ENCODE data around the gene PCBP1.

DNA sequence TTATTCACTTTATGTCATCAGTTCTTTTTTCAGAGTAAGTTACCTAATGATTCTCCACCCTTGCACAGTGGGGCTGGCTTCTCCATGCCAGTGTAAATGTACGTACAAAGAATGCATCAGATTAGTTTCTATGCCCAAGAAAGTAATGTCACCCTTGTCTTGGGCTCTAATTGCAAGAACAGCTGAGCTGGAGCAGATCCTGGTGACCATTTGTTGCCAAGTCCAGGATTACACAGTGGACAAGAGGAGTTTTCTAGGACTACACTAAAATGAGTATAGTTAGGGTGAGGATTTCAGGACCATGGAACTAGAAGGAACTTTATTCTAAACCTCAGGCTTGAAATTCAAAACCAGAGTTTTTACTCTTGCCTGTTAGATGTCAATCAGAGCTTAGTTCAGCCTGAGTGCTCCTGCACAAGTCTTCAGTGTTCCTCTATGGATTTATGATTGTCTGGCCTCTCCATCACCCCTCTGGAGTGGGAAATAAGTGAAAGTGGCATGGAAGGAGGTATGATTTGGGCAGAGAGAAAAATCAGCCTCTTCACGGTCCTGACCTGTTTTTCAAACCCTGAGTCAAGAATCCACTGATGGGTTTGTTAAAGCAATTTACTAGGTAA, 29.8 kb downstream of the PCBP1 start:
- no peak for TF ChIP-seq ZNF274 (IDR thresholded peaks at IDR 0.05; ENCODE audit: low read depth, low read length)
- TF ChIP-seq YY1 (IDR thresholded peaks at IDR 0.05; ENCODE audit: insufficient read depth, insufficient read length): no peak

Data from NT2/D1 (cell line).